Subcutaneous abdominal adipose tissue (tissue), 5 donors: ENCODE measurements around the gene VEZF1.

Source experiments
- H3K27ac ChIP-seq: one replicate; pipeline ENCODE4 v1.7.0; 2013; ENCODE audit warnings: low read depth, mild to moderate bottlenecking, inconsistent platforms, low read length, moderate library complexity
- H3K27me3 ChIP-seq, 5 donors: one replicate each; pipeline ENCODE4 v1.7.0; 2013; ENCODE audit warnings: low read length in 5 of 5, inconsistent platforms in 1 of 5; ENCODE audit not compliant: control insufficient read depth in 5 of 5, insufficient read depth in 4 of 5
- H3K36me3 ChIP-seq, 5 donors: one replicate each; pipeline ENCODE4 v1.7.0; 2013; ENCODE audit warnings: low read length in 5 of 5; ENCODE audit not compliant: control insufficient read depth in 5 of 5, insufficient read depth in 5 of 5
- H3K4me1 ChIP-seq, 5 donors: one replicate each; pipeline ENCODE4 v1.7.0; 2013; ENCODE audit warnings: low read length in 5 of 5, mild to moderate bottlenecking in 3 of 5, moderate library complexity in 1 of 5; ENCODE audit not compliant: control insufficient read depth in 5 of 5, insufficient read depth in 5 of 5
- H3K4me3 ChIP-seq, 5 donors: one replicate each; pipeline ENCODE4 v1.7.0; 2013; ENCODE audit warnings: low read length in 5 of 5, low read depth in 1 of 5
- H3K9ac ChIP-seq, 5 donors: one replicate each; pipeline ENCODE4 v1.7.0; 2013; ENCODE audit warnings: low read length in 5 of 5, mild to moderate bottlenecking in 4 of 5, moderate library complexity in 3 of 5
- H3K9me3 ChIP-seq, 5 donors: one replicate each; pipeline ENCODE4 v1.7.0; 2013; ENCODE audit warnings: low read length in 5 of 5; ENCODE audit not compliant: control insufficient read depth in 5 of 5
- donor health status: healthy.
- donor health status: healthy.
- donor health status: healthy.
- donor health status: healthy.
- donor health status: healthy.

The VEZF1 gene

GRCh38 chr17:57943645-57944044 is 44.4 kb downstream of the VEZF1 start:
- H3K4me3 ChIP-seq, result no peak overlapping the region
- no peaks in the 10 kb centered on the region for H3K27me3 ChIP-seq
- H3K9ac ChIP-seq, result no peak overlapping the region
- H3K27ac ChIP-seq, result no peak overlapping the region
- no peaks in the 10 kb centered on the region for H3K36me3 ChIP-seq
- H3K4me1 ChIP-seq, result peaks cover 19 to 76% (median 74%) of the 10 kb centered on the region in 5 donors
- H3K9me3 ChIP-seq, result no peaks in the 10 kb centered on the region

- H3K9me3 ChIP-seq, result no peaks in the 10 kb centered on the region
- peaks cover 17 to 71% (median 69%) of the 10 kb centered on the region in 5 donors for H3K4me1 ChIP-seq
- H3K4me3 ChIP-seq, result no peak overlapping the region
- no peak overlapping the region for H3K9ac ChIP-seq
- H3K36me3 ChIP-seq, result no peaks in the 10 kb centered on the region
- no peak overlapping the region for H3K27ac ChIP-seq
- H3K27me3 ChIP-seq, result no peaks in the 10 kb centered on the region
Measured at GRCh38 chr17:57943140-57943539, 44.9 kb downstream of the VEZF1 start.

- H3K4me3 ChIP-seq, result no peak overlapping the region
- H3K27ac ChIP-seq, result peak overlapping the region; percentile 37
- no peaks in the 10 kb centered on the region for H3K36me3 ChIP-seq
- no peaks in the 10 kb centered on the region for H3K9me3 ChIP-seq
- no peaks in the 10 kb centered on the region for H3K27me3 ChIP-seq
- H3K9ac ChIP-seq, result no peak overlapping the region
- peaks cover 16 to 61% (median 60%) of the 10 kb centered on the region in 5 donors for H3K4me1 ChIP-seq
Measured at GRCh38 chr17:57941384-57942370, 46.4 kb downstream of the VEZF1 start.

GRCh38 chr17:57940653-57941329 is 47.3 kb downstream of the VEZF1 start:
- Histone ChIP-seq H3K36me3 (no peaks in the 10 kb centered on the region), H3K4me1 (peaks cover 14 to 62% (median 60%) of the 10 kb centered on the region in 5 donors), H3K27me3 (no peaks in the 10 kb centered on the region), H3K4me3 (no peak overlapping the region), H3K9me3 (no peaks in the 10 kb centered on the region), H3K27ac (peak overlapping the region; percentile 37), H3K9ac (no peak overlapping the region)

- H3K9ac ChIP-seq, result no peak overlapping the region
Measured at GRCh38 chr17:57940231-57940630, 47.8 kb downstream of the VEZF1 start.

GRCh38 chr17:57939797-57940196 is 48.3 kb downstream of the VEZF1 start:
- Histone ChIP-seq H3K9ac (no peak overlapping the region), H3K9me3 (no peaks in the 10 kb centered on the region), H3K27me3 (no peaks in the 10 kb centered on the region), H3K4me1 (peaks cover 18 to 68% (median 62%) of the 10 kb centered on the region in 5 donors), H3K4me3 (no peak overlapping the region), H3K27ac (no peak overlapping the region), H3K36me3 (no peaks in the 10 kb centered on the region)

More at GRCh38 chr17:57940231-57940630, 47.8 kb downstream of the VEZF1 start:
- Histone ChIP-seq H3K27ac (no peak overlapping the region), H3K27me3 (no peaks in the 10 kb centered on the region), H3K4me3 (no peak overlapping the region), H3K36me3 (no peaks in the 10 kb centered on the region), H3K9me3 (no peaks in the 10 kb centered on the region), H3K4me1 (peaks cover 18 to 68% (median 63%) of the 10 kb centered on the region in 5 donors)

- Histone ChIP-seq H3K4me3 (no peak overlapping the region), H3K36me3 (no peaks in the 10 kb centered on the region), H3K4me1 (peaks cover 16 to 57% (median 57%) of the 10 kb centered on the region in 5 donors), H3K27ac (no peak overlapping the region), H3K9ac (no peak overlapping the region), H3K9me3 (no peaks in the 10 kb centered on the region), H3K27me3 (no peaks in the 10 kb centered on the region)
Measured at GRCh38 chr17:57938061-57938502, 50.0 kb downstream of the VEZF1 start.

GRCh38 chr17:57937492-57937891 is 50.6 kb downstream of the VEZF1 start:
- Histone ChIP-seq H3K4me1 (peaks cover 16 to 57% (median 54%) of the 10 kb centered on the region in 5 donors), H3K9ac (no peak overlapping the region)

GRCh38 chr17:57935833-57936807 is 51.9 kb downstream of the VEZF1 start:
- Histone ChIP-seq H3K36me3 (no peaks in the 10 kb centered on the region), H3K27me3 (no peaks in the 10 kb centered on the region), H3K4me3 (peak overlapping the region in 4 of 5 donors; percentile 7 to 42 (median 32)), H3K4me1 (peaks cover 14 to 53% (median 50%) of the 10 kb centered on the region in 5 donors), H3K27ac (peak overlapping the region; percentile 82), H3K9ac (peak overlapping the region in 4 of 5 donors; percentile 59 to 65 (median 62)), H3K9me3 (no peaks in the 10 kb centered on the region)

More at GRCh38 chr17:57937492-57937891, 50.6 kb downstream of the VEZF1 start:
- no peak overlapping the region for H3K4me3 ChIP-seq
- H3K36me3 ChIP-seq, result no peaks in the 10 kb centered on the region
- no peak overlapping the region for H3K27ac ChIP-seq
- H3K9me3 ChIP-seq, result no peaks in the 10 kb centered on the region
- no peaks in the 10 kb centered on the region for H3K27me3 ChIP-seq
